ENCODE results near the gene IGSF23.

The IGSF23 gene

GRCh38 chr19:44636439-44637389 lies 23.4 kb downstream of the IGSF23 start:
- no peak overlapping the region for H3K27ac ChIP-seq
- TF ChIP-seq CTCF (IDR thresholded peaks at IDR 0.05), result no peak
- TF ChIP-seq ZFX (IDR thresholded peaks at IDR 0.05; ENCODE audit: borderline replicate concordance), result no peak

GRCh38 chr19:44637390-44637764 lies 24.0 kb downstream of the IGSF23 start:
- H3K27ac ChIP-seq, result no peak overlapping the region
- TF ChIP-seq CTCF (IDR thresholded peaks at IDR 0.05) (no peak), ZFX (IDR thresholded peaks at IDR 0.05; ENCODE audit: borderline replicate concordance) (no peak)

- TF ChIP-seq ZFX (IDR thresholded peaks at IDR 0.05; ENCODE audit: borderline replicate concordance), result no peak
- no peak for TF ChIP-seq CTCF (IDR thresholded peaks at IDR 0.05)
- H3K27ac ChIP-seq, result no peak overlapping the region
These were observed 27.2 kb downstream of the IGSF23 start for GRCh38 chr19:44640518-44640917.

- TF ChIP-seq ZFX (IDR thresholded peaks at IDR 0.05; ENCODE audit: borderline replicate concordance) (no peak), CTCF (IDR thresholded peaks at IDR 0.05) (no peak)
- H3K27ac ChIP-seq, result no peak overlapping the region
These were observed 28.3 kb downstream of the IGSF23 start for GRCh38 chr19:44641501-44642265.

GRCh38 chr19:44642377-44642776 lies 29.0 kb downstream of the IGSF23 start:
- H3K27ac ChIP-seq, result no peak overlapping the region
- TF ChIP-seq ZFX (IDR thresholded peaks at IDR 0.05; ENCODE audit: borderline replicate concordance) (no peak), CTCF (IDR thresholded peaks at IDR 0.05) (no peak)

GRCh38 chr19:44643605-44644401 lies 30.4 kb downstream of the IGSF23 start, which contains the start of gene PVR:
PVR (plus strand) TSS chr19:44643910; CDS start chr19:44644097, 187 bp downstream.
- TF ChIP-seq ZFX (IDR thresholded peaks at IDR 0.05; ENCODE audit: borderline replicate concordance) (no peak), CTCF (IDR thresholded peaks at IDR 0.05) (peak; percentile 29; the same call in 1 of the 2 replicates)
- peak within 1 kb of the TSS; percentile 86 for H3K27ac ChIP-seq
